Gastrocnemius medialis (tissue), 4 donors: Measurements from ENCODE around the gene KLK15.

ENCODE experiments used
- POLR2A ChIP-seq, 2 donors: fragments of 450-650 bp; IDR thresholded peaks; one replicate each; pipeline ENCODE4 v1.6.1; 2017; ENCODE audit warnings: antibody characterized with exemption in 2 of 2, mild to moderate bottlenecking in 2 of 2, moderate library complexity in 2 of 2
- TF ChIP-seq, protein P1 (sequence below), 5 experiments: fragments of 450-650 bp in 3 of 5; fragments of 200-600 bp in 2 of 5; sonication (generic) in 2 of 5; IDR thresholded peaks in 4 of 5; conservative IDR thresholded peaks in 1 of 5; 1 replicate in 4 of 5; 2 replicates in 1 of 5; pipeline ENCODE4 v1.5.1; 2016 to 2019; ENCODE audit warnings: antibody characterized with exemption in 5 of 5, mild to moderate bottlenecking in 3 of 5, moderate library complexity in 3 of 5

GRCh38 chr19:50870417-50871089, 37.2 kb upstream of the KLK15 start:
- TF ChIP-seq POLR2A (IDR thresholded peaks at IDR 0.05) = no peak
- TF ChIP-seq, protein P1, sequence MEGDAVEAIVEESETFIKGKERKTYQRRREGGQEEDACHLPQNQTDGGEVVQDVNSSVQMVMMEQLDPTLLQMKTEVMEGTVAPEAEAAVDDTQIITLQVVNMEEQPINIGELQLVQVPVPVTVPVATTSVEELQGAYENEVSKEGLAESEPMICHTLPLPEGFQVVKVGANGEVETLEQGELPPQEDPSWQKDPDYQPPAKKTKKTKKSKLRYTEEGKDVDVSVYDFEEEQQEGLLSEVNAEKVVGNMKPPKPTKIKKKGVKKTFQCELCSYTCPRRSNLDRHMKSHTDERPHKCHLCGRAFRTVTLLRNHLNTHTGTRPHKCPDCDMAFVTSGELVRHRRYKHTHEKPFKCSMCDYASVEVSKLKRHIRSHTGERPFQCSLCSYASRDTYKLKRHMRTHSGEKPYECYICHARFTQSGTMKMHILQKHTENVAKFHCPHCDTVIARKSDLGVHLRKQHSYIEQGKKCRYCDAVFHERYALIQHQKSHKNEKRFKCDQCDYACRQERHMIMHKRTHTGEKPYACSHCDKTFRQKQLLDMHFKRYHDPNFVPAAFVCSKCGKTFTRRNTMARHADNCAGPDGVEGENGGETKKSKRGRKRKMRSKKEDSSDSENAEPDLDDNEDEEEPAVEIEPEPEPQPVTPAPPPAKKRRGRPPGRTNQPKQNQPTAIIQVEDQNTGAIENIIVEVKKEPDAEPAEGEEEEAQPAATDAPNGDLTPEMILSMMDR (IDR thresholded peaks at IDR 0.05 in 4 of 5, conservative IDR thresholded peaks at IDR 0.05 in 1 of 5) = no peak
